CD8-positive, alpha-beta memory T cell (primary cell): ENCODE results near the gene KLHL29. TPM values are rescaled to one million over a fixed set of nuclear protein-coding genes. Genes with fewer than 3 reads are reported as not detected.
A peak's percentile ranks its signal among the peaks of the same experiment; 100 is the strongest.

Experiments used
- CTCF ChIA-PET: fragments of 350-600 bp; sonication (Branson Sonifier 250); formaldehyde crosslinking; loops from one replicate; lab custom pipeline; 2021; ENCODE audit warnings: antibody characterized with exemption; lab: Charles Lee
- POLR2A ChIA-PET: fragments of 350-600 bp; sonication (Branson Sonifier 250); formaldehyde crosslinking; loops from one replicate; lab custom pipeline; 2021; ENCODE audit warnings: antibody characterized with exemption; lab: Charles Lee
- DNase-seq, 5 donors: peaks; one replicate each; pipeline versions ENCODE4 v3.0.0 to v3.0.0-alpha.2; 2020 to 2022; ENCODE audit warnings: mixed read lengths in 1 of 5
- H3K27ac ChIP-seq: one replicate; pipeline ENCODE4 v1.7.0; 2013; ENCODE audit warnings: low read depth, mild to moderate bottlenecking, low read length, moderate library complexity
- H3K27me3 ChIP-seq: 2 replicates; pipeline ENCODE4 v1.7.0; 2013; ENCODE audit warnings: low read length, mild to moderate bottlenecking; ENCODE audit not compliant: insufficient read depth, poor library complexity, severe bottlenecking
- H3K36me3 ChIP-seq: 2 replicates; pipeline ENCODE4 v1.7.0; 2013; ENCODE audit warnings: mild to moderate bottlenecking, low read length, moderate library complexity; ENCODE audit not compliant: insufficient read depth
- H3K4me1 ChIP-seq: 2 replicates; pipeline ENCODE4 v1.7.0; 2013; ENCODE audit warnings: mild to moderate bottlenecking, low read length, moderate library complexity; ENCODE audit not compliant: insufficient read depth
- H3K4me3 ChIP-seq: 2 replicates; pipeline ENCODE4 v1.7.0; 2013; ENCODE audit warnings: mild to moderate bottlenecking, low read length
- H3K9me3 ChIP-seq: 2 replicates; pipeline ENCODE4 v1.7.0; 2013; ENCODE audit warnings: mild to moderate bottlenecking, low read length
- H3K27ac Mint-ChIP-seq, 8 donors: one replicate each; pipeline ENCODE4 v1.8.0; 2020 to 2021; ENCODE audit warnings: mixed read lengths in 8 of 8, mild to moderate bottlenecking in 6 of 8, inconsistent platforms in 3 of 8, moderate library complexity in 3 of 8
- H3K27me3 Mint-ChIP-seq, 2 donors: one replicate each; pipeline ENCODE4 v1.8.0; 2020 to 2021; ENCODE audit warnings: mixed read lengths in 2 of 2, mild to moderate bottlenecking in 1 of 2, moderate library complexity in 1 of 2
- H3K36me3 Mint-ChIP-seq, 3 donors: one replicate each; pipeline ENCODE4 v1.8.0; 2020 to 2021; ENCODE audit warnings: mixed read lengths in 3 of 3, inconsistent platforms in 1 of 3, mild to moderate bottlenecking in 1 of 3
- H3K4me1 Mint-ChIP-seq, 3 donors: one replicate each; pipeline ENCODE4 v1.8.0; 2020 to 2021; ENCODE audit warnings: mixed read lengths in 3 of 3, inconsistent platforms in 1 of 3, mild to moderate bottlenecking in 1 of 3
- H3K4me3 Mint-ChIP-seq, 7 donors: one replicate each; pipeline ENCODE4 v1.8.0; 2020 to 2021; ENCODE audit warnings: mixed read lengths in 7 of 7, mild to moderate bottlenecking in 6 of 7, moderate library complexity in 4 of 7, inconsistent platforms in 2 of 7
- H3K9me3 Mint-ChIP-seq, 5 donors: one replicate each; pipeline ENCODE4 v1.8.0; 2020 to 2022; ENCODE audit warnings: mixed read lengths in 5 of 5, mild to moderate bottlenecking in 3 of 5, moderate library complexity in 2 of 5, inconsistent platforms in 1 of 5
- polyA plus RNA-seq: library from polyadenylated mRNA; unstranded; fragments of 300-500 nt; fragmentation: Illumina TruSeq; gene quantifications from one replicate; pipeline ENCODE4 v1.2.3, GENCODE V29; 2021
- total RNA-seq, 2 experiments: library from RNA; stranded (reverse); gene quantifications; one replicate each; pipeline ENCODE4 v1.2.3, GENCODE V29; 2021

KLHL29 gene
- total and polyA plus RNA-seq, 3 experiments from 2014 or later, result 0.11 to 0.21 (median 0.13) TPM

DNA sequence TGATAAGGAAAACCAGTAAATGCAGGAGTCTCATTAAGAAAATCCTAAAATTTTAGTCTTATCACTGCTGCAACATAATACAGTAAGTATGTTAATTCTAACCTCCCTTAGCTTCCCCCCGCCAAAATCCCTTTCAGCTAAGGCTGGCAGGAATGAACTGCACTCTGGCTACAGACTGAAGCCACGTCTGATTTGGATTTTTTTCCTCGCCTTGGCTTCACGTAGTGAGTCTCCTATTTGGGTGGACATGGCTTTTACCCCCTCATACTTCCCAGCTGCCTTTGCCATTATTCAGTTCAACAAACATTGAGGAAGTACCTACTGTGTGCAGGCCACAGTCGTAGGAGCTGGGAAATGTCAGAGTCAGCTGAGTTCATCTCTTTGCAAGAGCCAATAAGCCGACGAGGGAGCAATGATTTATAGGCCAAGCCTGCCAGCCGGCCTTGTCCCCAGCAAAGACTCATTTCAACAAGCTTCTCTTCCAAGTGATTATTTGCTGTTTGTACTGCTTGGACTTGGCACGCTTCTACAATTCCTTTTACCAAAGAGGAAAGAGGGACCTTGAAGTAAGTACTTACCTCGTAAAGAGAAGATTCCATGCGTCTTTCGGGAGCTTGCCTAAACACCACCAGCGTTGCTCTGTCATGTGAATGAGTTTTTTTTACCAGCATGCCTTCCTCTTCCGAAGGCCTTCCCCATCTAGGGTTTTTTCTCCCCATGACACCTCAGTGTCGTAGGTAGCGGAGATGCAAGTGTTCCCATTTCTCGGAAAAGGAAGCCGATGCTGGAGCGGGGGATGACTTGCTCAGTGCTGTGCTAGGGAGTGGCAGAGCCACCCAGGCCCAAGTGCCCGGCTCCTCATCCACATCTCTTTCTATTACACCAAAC lies 138.6 kb downstream of the KLHL29 start:
- H3K4me1 ChIP-seq, result no peaks in the 10 kb centered on the region
- peaks cover 3 to 12% of the 10 kb centered on the region in 2 donors for H3K27me3 Mint-ChIP-seq
- no peaks in the 10 kb centered on the region for H3K9me3 Mint-ChIP-seq
- H3K27ac Mint-ChIP-seq, result no peak overlapping the region
- H3K27ac ChIP-seq, result no peak overlapping the region
- no peak overlapping the region for H3K4me3 Mint-ChIP-seq
- no peaks in the 10 kb centered on the region for H3K36me3 Mint-ChIP-seq
- no peaks in the 10 kb centered on the region for H3K9me3 ChIP-seq
- DNase-seq, result no peak
- ChIA-PET POLR2A (no interaction called here), CTCF (no interaction called here)
- peaks cover 4 to 8% (median 6%) of the 10 kb centered on the region in 3 donors for H3K4me1 Mint-ChIP-seq
- H3K27me3 ChIP-seq, result no peaks in the 10 kb centered on the region
- H3K36me3 ChIP-seq, result no peaks in the 10 kb centered on the region
- H3K4me3 ChIP-seq, result no peak overlapping the region

- H3K27me3 ChIP-seq, result no peaks in the 10 kb centered on the region
- Mint-ChIP-seq H3K9me3 (no peaks in the 10 kb centered on the region), H3K27ac (no peak overlapping the region), H3K36me3 (no peaks in the 10 kb centered on the region), H3K4me1 (peaks cover 4 to 8% (median 6%) of the 10 kb centered on the region in 3 donors), H3K27me3 (peaks cover 3 to 12% of the 10 kb centered on the region in 2 donors), H3K4me3 (no peak overlapping the region)
- H3K4me3 ChIP-seq, result no peak overlapping the region
- no peaks in the 10 kb centered on the region for H3K9me3 ChIP-seq
- no peaks in the 10 kb centered on the region for H3K36me3 ChIP-seq
- ChIA-PET CTCF (no interaction called here), POLR2A (no interaction called here)
- no peak for DNase-seq
- no peaks in the 10 kb centered on the region for H3K4me1 ChIP-seq
- no peak overlapping the region for H3K27ac ChIP-seq
Observed at GRCh38 chr2:23524261-23524706, 139.3 kb downstream of the KLHL29 start.

GRCh38 chr2:23525137-23525765 lies 140.3 kb downstream of the KLHL29 start:
- Mint-ChIP-seq H3K4me3 (no peak overlapping the region), H3K36me3 (no peaks in the 10 kb centered on the region), H3K4me1 (peaks cover 4 to 8% (median 6%) of the 10 kb centered on the region in 3 donors), H3K27me3 (peaks cover 4 to 12% of the 10 kb centered on the region in 2 donors), H3K9me3 (no peaks in the 10 kb centered on the region), H3K27ac (no peak overlapping the region)
- no peak for DNase-seq
- Histone ChIP-seq H3K4me1 (no peaks in the 10 kb centered on the region), H3K27ac (no peak overlapping the region), H3K36me3 (no peaks in the 10 kb centered on the region), H3K27me3 (no peaks in the 10 kb centered on the region), H3K9me3 (no peaks in the 10 kb centered on the region), H3K4me3 (no peak overlapping the region)
- POLR2A ChIA-PET, result no interaction called here
- CTCF ChIA-PET, result no interaction called here

DNA sequence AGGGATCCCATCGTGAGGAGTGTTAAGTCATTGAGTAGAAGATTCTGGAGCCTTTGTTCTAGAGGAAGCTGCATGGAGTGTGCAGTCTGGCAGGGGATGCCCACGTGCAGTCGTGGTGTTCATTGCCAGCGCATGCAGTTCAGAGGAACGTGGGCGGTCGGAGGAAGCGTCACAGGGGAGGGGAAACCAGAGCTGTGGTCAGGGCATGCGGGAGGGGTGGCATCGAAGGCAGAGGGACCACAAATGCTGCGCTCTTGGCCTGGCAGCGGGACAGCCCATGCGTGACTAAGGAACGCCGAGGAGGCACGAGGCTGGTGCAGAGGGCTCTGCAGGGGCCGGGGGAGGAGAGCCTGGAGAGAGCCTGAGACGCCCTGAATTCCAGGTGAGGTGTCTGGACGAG lies 141.1 kb downstream of the KLHL29 start:
- peaks cover 4 to 8% (median 6%) of the 10 kb centered on the region in 3 donors for H3K4me1 Mint-ChIP-seq
- POLR2A ChIA-PET, result no interaction called here
- no peak overlapping the region for H3K4me3 Mint-ChIP-seq
- CTCF ChIA-PET, result no interaction called here
- Histone ChIP-seq H3K27me3 (no peaks in the 10 kb centered on the region), H3K4me3 (no peak overlapping the region), H3K4me1 (peaks cover under 1% of the 10 kb centered on the region), H3K27ac (no peak overlapping the region), H3K9me3 (no peaks in the 10 kb centered on the region), H3K36me3 (no peaks in the 10 kb centered on the region)
- H3K27me3 Mint-ChIP-seq, result peaks cover 4 to 12% of the 10 kb centered on the region in 2 donors
- no peaks in the 10 kb centered on the region for H3K9me3 Mint-ChIP-seq
- H3K27ac Mint-ChIP-seq, result peak overlapping the region in 1 of 8 donors; percentile 0
- DNase-seq, result peak in 1 of 5 donors; percentile 7
- no peaks in the 10 kb centered on the region for H3K36me3 Mint-ChIP-seq

- H3K27ac ChIP-seq, result no peak overlapping the region
- no peaks in the 10 kb centered on the region for H3K9me3 ChIP-seq
- no peak overlapping the region for H3K4me3 Mint-ChIP-seq
- no peaks in the 10 kb centered on the region for H3K27me3 ChIP-seq
- no peak for DNase-seq
- peaks cover 7 to 17% (median 13%) of the 10 kb centered on the region in 3 donors for H3K4me1 Mint-ChIP-seq
- peaks cover 11% of the 10 kb centered on the region for H3K4me1 ChIP-seq
- H3K36me3 ChIP-seq, result no peaks in the 10 kb centered on the region
- no peak overlapping the region for H3K4me3 ChIP-seq
- H3K27me3 Mint-ChIP-seq, result peaks cover 4 to 12% of the 10 kb centered on the region in 2 donors
- no peaks in the 10 kb centered on the region for H3K36me3 Mint-ChIP-seq
- H3K9me3 Mint-ChIP-seq, result no peaks in the 10 kb centered on the region
- H3K27ac Mint-ChIP-seq, result no peak overlapping the region
- ChIA-PET POLR2A (no interaction called here), CTCF (no interaction called here)
Observed at GRCh38 chr2:23526835-23527790, 142.1 kb downstream of the KLHL29 start.

DNA sequence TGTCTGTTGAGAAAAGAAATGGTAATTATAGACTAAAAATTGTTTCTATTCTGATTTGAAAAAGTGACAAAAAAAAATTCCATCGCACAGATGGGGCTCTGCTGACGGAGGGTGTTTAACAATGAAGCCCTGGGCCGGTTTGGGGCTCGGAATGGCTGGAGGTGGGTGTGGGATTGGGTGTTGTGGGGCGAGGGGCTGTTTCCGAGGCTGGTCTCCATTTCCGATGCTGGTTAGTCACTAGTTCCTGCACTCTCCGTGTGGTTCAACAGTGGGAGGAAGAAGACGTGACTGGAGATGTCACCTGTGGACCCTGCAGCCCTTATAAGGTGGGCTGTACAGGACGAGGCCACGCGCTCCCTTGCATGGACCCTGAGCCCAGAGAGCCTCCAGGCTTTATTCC lies 143.2 kb downstream of the KLHL29 start:
- Histone ChIP-seq H3K9me3 (no peaks in the 10 kb centered on the region), H3K27me3 (no peaks in the 10 kb centered on the region), H3K4me3 (no peak overlapping the region), H3K36me3 (no peaks in the 10 kb centered on the region), H3K27ac (no peak overlapping the region), H3K4me1 (peaks cover 19% of the 10 kb centered on the region)
- Mint-ChIP-seq H3K27me3 (peaks cover 4 to 12% of the 10 kb centered on the region in 2 donors), H3K4me1 (peaks cover 17 to 28% (median 24%) of the 10 kb centered on the region in 3 donors), H3K36me3 (no peaks in the 10 kb centered on the region), H3K4me3 (no peak overlapping the region), H3K9me3 (no peaks in the 10 kb centered on the region), H3K27ac (no peak overlapping the region)
- POLR2A ChIA-PET, result no interaction called here
- no peak for DNase-seq
- CTCF ChIA-PET, result no interaction called here

GRCh38 chr2:23528690-23529089 lies 143.7 kb downstream of the KLHL29 start:
- Mint-ChIP-seq H3K4me1 (peaks cover 18 to 33% (median 24%) of the 10 kb centered on the region in 3 donors), H3K27ac (no peak overlapping the region), H3K27me3 (peaks cover 4 to 12% of the 10 kb centered on the region in 2 donors), H3K36me3 (no peaks in the 10 kb centered on the region), H3K4me3 (no peak overlapping the region), H3K9me3 (no peaks in the 10 kb centered on the region)
- ChIA-PET POLR2A (no interaction called here), CTCF (no interaction called here)
- H3K27ac ChIP-seq, result no peak overlapping the region
- no peaks in the 10 kb centered on the region for H3K9me3 ChIP-seq
- H3K4me1 ChIP-seq, result peaks cover 25% of the 10 kb centered on the region
- H3K27me3 ChIP-seq, result no peaks in the 10 kb centered on the region
- no peak for DNase-seq
- no peak overlapping the region for H3K4me3 ChIP-seq
- no peaks in the 10 kb centered on the region for H3K36me3 ChIP-seq
